Measurements from ENCODE around the gene ITCH.
"Not testable (repeated sequence)": the region's sequence is repeated elsewhere in the genome, so short reads cannot be mapped to it uniquely, and the experiment has no call there.

The ITCH gene

DNA sequence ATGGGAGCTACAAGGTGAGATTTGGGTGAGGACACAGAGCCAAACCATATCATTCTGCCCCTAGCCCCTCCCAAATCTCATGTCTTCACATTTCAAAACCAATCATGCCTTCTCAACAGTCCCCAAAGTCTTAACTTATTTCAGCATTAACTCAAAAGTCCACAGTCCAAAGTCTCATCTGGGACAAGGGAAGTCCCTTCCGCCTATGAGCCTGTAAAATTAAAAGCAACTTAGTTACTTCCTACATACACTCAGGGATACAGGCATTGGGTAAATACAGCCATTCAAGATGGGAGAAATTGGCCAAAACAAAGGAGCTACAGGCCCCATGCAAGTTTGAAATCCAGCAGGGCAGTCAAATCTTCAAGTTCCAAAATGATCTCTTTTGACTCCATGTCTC lies 119.1 kb downstream of the ITCH start:
- H3K4me3 ChIP-seq (ENCODE audit: control insufficient read depth in 1 of 7, extremely low read depth in 1 of 7, insufficient read depth in 4 of 7, low read depth in 2 of 7, low read length in 6 of 7); POLR2A ChIA-PET; H3K4me1 ChIP-seq (ENCODE audit: control extremely low read depth in 1 of 4, control insufficient read depth in 4 of 4, insufficient read depth in 4 of 4, low read length in 3 of 4); H3K27me3 ChIP-seq (replicated peaks in 2 of 5; ENCODE audit: control insufficient read depth in 4 of 5, insufficient read depth in 5 of 5, low read length in 4 of 5); H3K27ac ChIP-seq (ENCODE audit: insufficient read depth in 1 of 2, low read depth in 1 of 2, low read length in 2 of 2, poor library complexity in 1 of 2, severe bottlenecking in 2 of 2); CTCF ChIA-PET; DNase-seq: not testable (repeated sequence)
- H3K36me3 ChIP-seq (ENCODE audit: control insufficient read depth in 4 of 4, insufficient read depth in 4 of 4, low read length in 3 of 4) = peaks cover 28 to 54% (median 40%) of the 10 kb centered on the region in 4 experiments
- WGBS (ENCODE audit: insufficient coverage) = no CpG with 5 or more reads among the region's 1 CpG
- peaks cover 0 to 14% (median 5%) of the 10 kb centered on the region in 5 experiments for H3K9me3 ChIP-seq (ENCODE audit: control extremely low read depth in 1 of 5, control insufficient read depth in 4 of 5, insufficient read depth in 2 of 5, low read depth in 1 of 5, low read length in 4 of 5)

DNA sequence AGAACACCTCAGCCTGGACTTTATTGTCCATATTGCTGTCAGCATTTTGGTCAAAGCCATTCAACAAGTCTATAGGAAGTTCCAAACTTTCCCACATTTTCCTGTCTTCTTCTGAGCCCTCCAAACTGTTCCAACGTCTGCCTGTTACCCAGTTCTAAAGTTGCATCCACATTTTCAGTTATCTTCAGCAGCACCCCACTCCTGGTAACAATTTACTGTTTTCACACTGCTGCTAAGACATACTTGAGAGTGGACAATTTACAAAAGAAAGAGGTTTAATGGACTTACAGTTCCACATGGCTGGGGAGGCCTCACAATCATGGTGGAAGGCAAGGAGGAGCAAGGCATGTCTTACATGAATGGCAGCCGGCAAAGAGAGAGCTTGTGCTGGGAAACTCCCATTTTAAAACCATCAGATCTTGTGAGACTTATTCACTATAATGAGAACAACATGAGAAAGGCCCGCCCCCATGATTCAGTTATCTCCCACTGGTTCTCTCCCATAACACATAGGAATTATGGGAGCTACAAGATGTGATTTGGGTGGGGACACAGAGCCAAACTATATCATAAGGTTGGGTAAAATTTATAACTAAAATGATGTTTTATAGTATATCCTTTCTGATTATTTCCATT lies 120.6 kb downstream of the ITCH start:
- H3K27ac ChIP-seq (ENCODE audit: insufficient read depth in 1 of 2, low read depth in 1 of 2, low read length in 2 of 2, poor library complexity in 1 of 2, severe bottlenecking in 2 of 2); H3K4me3 ChIP-seq (ENCODE audit: control insufficient read depth in 1 of 7, extremely low read depth in 1 of 7, insufficient read depth in 4 of 7, low read depth in 2 of 7, low read length in 6 of 7); H3K27me3 ChIP-seq (replicated peaks in 2 of 5; ENCODE audit: control insufficient read depth in 4 of 5, insufficient read depth in 5 of 5, low read length in 4 of 5); POLR2A ChIA-PET; DNase-seq; H3K4me1 ChIP-seq (ENCODE audit: control extremely low read depth in 1 of 4, control insufficient read depth in 4 of 4, insufficient read depth in 4 of 4, low read length in 3 of 4): not testable (repeated sequence)
- Histone ChIP-seq H3K9me3 (ENCODE audit: control extremely low read depth in 1 of 5, control insufficient read depth in 4 of 5, insufficient read depth in 2 of 5, low read depth in 1 of 5, low read length in 4 of 5) (peaks cover 0 to 14% (median 5%) of the 10 kb centered on the region in 5 experiments), H3K36me3 (ENCODE audit: control insufficient read depth in 4 of 4, insufficient read depth in 4 of 4, low read length in 3 of 4) (peaks cover 31 to 58% (median 39%) of the 10 kb centered on the region in 4 experiments)
- 100% methylated on average over 2 of the region's 3 CpGs for WGBS (ENCODE audit: insufficient coverage)
- CTCF ChIA-PET = interaction anchor here (1.5 kb wide), 1 partner anchor 10 kb away, joined by 4 read pairs; no protein-coding TSS in a partner anchor

DNA sequence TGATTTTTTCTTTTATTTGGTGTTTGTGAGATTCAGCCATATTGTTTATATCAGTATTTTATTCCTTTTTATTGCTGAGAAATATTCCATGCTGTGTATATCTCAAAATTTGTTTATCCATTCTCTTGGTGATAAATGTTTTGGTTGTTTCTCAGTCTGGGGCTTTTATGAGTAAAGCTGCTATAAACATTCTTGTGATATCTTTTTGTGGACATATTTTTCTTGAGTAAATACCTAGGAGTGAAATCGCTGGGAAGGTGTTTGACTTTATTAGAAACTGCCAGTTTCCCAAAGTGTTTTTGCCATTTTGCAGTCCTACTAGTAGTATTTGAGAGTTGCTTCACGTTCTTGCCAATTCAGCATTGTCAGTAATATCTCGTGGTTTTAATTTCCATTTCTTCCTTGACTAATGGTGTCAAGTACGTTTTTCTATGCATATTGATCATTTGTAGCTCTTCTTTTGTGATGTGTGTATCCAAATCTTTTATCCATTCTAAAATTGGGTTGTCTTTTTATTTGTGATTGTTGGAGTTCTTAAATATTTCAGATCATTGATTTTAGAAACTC lies 122.1 kb downstream of the ITCH start:
- no peak for DNase-seq
- Histone ChIP-seq H3K36me3 (ENCODE audit: control insufficient read depth in 4 of 4, insufficient read depth in 4 of 4, low read length in 3 of 4) (peaks cover 31 to 65% (median 41%) of the 10 kb centered on the region in 4 experiments), H3K9me3 (ENCODE audit: control extremely low read depth in 1 of 5, control insufficient read depth in 4 of 5, insufficient read depth in 2 of 5, low read depth in 1 of 5, low read length in 4 of 5) (peaks cover 0 to 14% (median 5%) of the 10 kb centered on the region in 5 experiments), H3K4me1 (ENCODE audit: control extremely low read depth in 1 of 4, control insufficient read depth in 4 of 4, insufficient read depth in 4 of 4, low read length in 3 of 4) (no peaks in the 10 kb centered on the region), H3K27ac (ENCODE audit: insufficient read depth in 1 of 2, low read depth in 1 of 2, low read length in 2 of 2, poor library complexity in 1 of 2, severe bottlenecking in 2 of 2) (no peak overlapping the region), H3K4me3 (ENCODE audit: control insufficient read depth in 1 of 7, extremely low read depth in 1 of 7, insufficient read depth in 4 of 7, low read depth in 2 of 7, low read length in 6 of 7) (no peak overlapping the region), H3K27me3 (replicated peaks in 2 of 5; ENCODE audit: control insufficient read depth in 4 of 5, insufficient read depth in 5 of 5, low read length in 4 of 5) (no peaks in the 10 kb centered on the region)
- CTCF ChIA-PET = interaction anchor here (0.6 to 1.5 kb wide), 8 partner anchors 8 to 193 kb away, joined by 3 to 4 read pairs (median 3); no protein-coding TSS in a partner anchor
- POLR2A ChIA-PET = no interaction called here
- WGBS (ENCODE audit: insufficient coverage) = 90% methylated on average over 2 of the region's 4 CpGs

DNA sequence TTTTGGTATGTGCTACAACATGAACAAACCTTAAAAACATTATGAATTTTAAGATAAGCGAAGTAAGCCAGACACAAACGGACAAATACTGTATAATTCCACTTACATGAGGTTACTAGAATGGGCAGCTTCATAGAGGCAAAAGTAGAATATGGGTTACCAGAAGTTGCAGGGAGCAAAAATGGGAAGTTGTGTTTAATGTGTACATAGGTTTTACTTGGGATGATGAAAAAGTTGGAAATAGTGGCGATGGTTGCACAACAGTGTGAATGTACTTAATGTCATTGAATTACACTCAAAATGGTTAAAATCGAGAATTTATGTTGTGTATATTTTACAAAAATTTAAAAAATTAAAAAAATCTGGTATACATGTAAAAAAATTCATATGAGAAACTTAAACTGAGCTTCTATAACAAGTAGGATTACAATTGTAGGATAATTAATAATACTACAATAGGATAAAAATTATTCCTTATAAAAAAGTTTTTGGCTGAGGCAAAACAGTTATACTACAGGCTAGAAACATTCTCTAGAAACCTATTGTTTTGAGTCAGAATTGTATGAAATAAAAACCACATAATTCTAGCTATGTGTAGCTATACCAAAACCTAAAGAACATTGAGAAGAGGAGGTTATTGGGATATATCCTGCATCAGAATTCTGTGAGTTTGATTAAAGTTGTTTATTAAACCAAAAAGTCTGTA lies 128.3 kb downstream of the ITCH start:
- no CpG with 5 or more reads among the region's 4 CpGs for WGBS (ENCODE audit: insufficient coverage)
- H3K27me3 ChIP-seq (replicated peaks in 2 of 5; ENCODE audit: control insufficient read depth in 4 of 5, insufficient read depth in 5 of 5, low read length in 4 of 5) = no peaks in the 10 kb centered on the region
- POLR2A ChIA-PET = no interaction called here

DNA sequence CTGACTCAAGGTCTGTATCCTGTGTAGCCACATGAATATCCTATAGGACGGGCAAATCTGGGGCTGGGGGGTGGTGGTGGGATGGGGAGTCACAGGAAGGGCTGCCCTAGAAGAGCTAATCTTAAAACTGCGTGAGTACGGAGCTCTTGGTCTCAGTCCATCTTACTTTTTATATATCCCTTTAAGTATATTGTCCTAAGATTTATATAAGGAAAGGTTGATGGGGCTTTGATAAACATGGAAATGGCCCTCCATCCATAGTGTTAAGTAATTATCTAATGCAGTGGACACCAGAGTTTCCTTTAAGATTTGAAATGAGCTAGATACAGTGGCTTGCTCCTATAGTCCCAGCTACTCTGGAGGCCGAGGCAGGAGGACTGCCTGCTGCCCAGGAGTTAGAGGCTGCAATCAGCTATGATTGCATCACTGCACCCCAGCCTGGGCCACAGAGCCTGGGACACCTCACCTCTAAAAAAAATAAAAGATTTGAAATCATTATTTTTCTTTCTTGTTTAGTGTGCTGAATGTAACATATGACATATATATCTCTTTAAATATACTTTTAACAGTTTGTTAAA lies 128.9 kb downstream of the ITCH start:
- CTCF ChIA-PET = interaction anchor here (0.7 to 3.1 kb wide), 5 partner anchors 15 to 179 kb away, joined by 3 to 13 read pairs (median 4); no protein-coding TSS in a partner anchor
- no CpG with 5 or more reads among the region's 4 CpGs for WGBS (ENCODE audit: insufficient coverage)
- DNase-seq = no peak
- peaks cover 20 to 69% (median 44%) of the 10 kb centered on the region in 4 experiments for H3K36me3 ChIP-seq (ENCODE audit: control insufficient read depth in 4 of 4, insufficient read depth in 4 of 4, low read length in 3 of 4)
- POLR2A ChIA-PET = no interaction called here
- no peaks in the 10 kb centered on the region for H3K9me3 ChIP-seq (ENCODE audit: control extremely low read depth in 1 of 5, control insufficient read depth in 4 of 5, insufficient read depth in 2 of 5, low read depth in 1 of 5, low read length in 4 of 5)
- no peaks in the 10 kb centered on the region for H3K4me1 ChIP-seq (ENCODE audit: control extremely low read depth in 1 of 4, control insufficient read depth in 4 of 4, insufficient read depth in 4 of 4, low read length in 3 of 4)
- H3K27ac ChIP-seq (ENCODE audit: insufficient read depth in 1 of 2, low read depth in 1 of 2, low read length in 2 of 2, poor library complexity in 1 of 2, severe bottlenecking in 2 of 2) = no peak overlapping the region
- H3K4me3 ChIP-seq (ENCODE audit: control insufficient read depth in 1 of 7, extremely low read depth in 1 of 7, insufficient read depth in 4 of 7, low read depth in 2 of 7, low read length in 6 of 7) = no peak overlapping the region
- H3K27me3 ChIP-seq (replicated peaks in 2 of 5; ENCODE audit: control insufficient read depth in 4 of 5, insufficient read depth in 5 of 5, low read length in 4 of 5) = no peaks in the 10 kb centered on the region

More for the DNA sequence above, 128.3 kb downstream of the ITCH start:
- H3K36me3 ChIP-seq (ENCODE audit: control insufficient read depth in 4 of 4, insufficient read depth in 4 of 4, low read length in 3 of 4) = peaks cover 20 to 68% (median 44%) of the 10 kb centered on the region in 4 experiments
- H3K9me3 ChIP-seq (ENCODE audit: control extremely low read depth in 1 of 5, control insufficient read depth in 4 of 5, insufficient read depth in 2 of 5, low read depth in 1 of 5, low read length in 4 of 5) = no peaks in the 10 kb centered on the region
- CTCF ChIA-PET = interaction anchor here (0.5 to 3.1 kb wide), 6 partner anchors 14 to 667 kb away, joined by 3 to 13 read pairs (median 4); no protein-coding TSS in a partner anchor
- no peak overlapping the region for H3K4me3 ChIP-seq (ENCODE audit: control insufficient read depth in 1 of 7, extremely low read depth in 1 of 7, insufficient read depth in 4 of 7, low read depth in 2 of 7, low read length in 6 of 7)
- H3K4me1 ChIP-seq (ENCODE audit: control extremely low read depth in 1 of 4, control insufficient read depth in 4 of 4, insufficient read depth in 4 of 4, low read length in 3 of 4) = no peaks in the 10 kb centered on the region
- DNase-seq = no peak
- no peak overlapping the region for H3K27ac ChIP-seq (ENCODE audit: insufficient read depth in 1 of 2, low read depth in 1 of 2, low read length in 2 of 2, poor library complexity in 1 of 2, severe bottlenecking in 2 of 2)

DNA sequence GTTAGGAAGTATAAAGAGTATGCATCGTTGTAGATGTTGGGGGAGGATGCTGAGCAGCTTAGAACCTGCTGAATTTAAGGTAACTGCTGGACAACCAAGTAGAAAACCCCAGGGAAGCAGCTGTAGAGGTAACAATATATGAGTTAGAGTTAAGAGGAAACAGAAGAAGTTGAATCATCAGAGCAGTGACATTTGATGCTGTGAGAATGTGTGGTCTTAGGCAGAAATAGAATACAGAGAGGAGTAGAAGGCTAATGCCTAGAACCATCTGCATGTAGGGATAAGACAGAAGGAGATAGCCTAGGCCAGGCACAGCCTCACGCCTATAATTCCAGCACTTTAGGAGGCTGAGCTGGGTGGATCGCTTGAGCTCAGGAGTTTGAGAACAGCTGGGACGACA lies 130.6 kb downstream of the ITCH start:
- peaks cover 20 to 71% (median 39%) of the 10 kb centered on the region in 4 experiments for H3K36me3 ChIP-seq (ENCODE audit: control insufficient read depth in 4 of 4, insufficient read depth in 4 of 4, low read length in 3 of 4)
- ChIA-PET POLR2A (no interaction called here), CTCF (interaction anchor here (1.1 to 3.1 kb wide), 2 partner anchors 9 to 181 kb away, joined by 4 to 13 read pairs; no protein-coding TSS in a partner anchor)
- no peaks in the 10 kb centered on the region for H3K4me1 ChIP-seq (ENCODE audit: control extremely low read depth in 1 of 4, control insufficient read depth in 4 of 4, insufficient read depth in 4 of 4, low read length in 3 of 4)
- no peak overlapping the region for H3K4me3 ChIP-seq (ENCODE audit: control insufficient read depth in 1 of 7, extremely low read depth in 1 of 7, insufficient read depth in 4 of 7, low read depth in 2 of 7, low read length in 6 of 7)
- no peaks in the 10 kb centered on the region for H3K27me3 ChIP-seq (replicated peaks in 2 of 5; ENCODE audit: control insufficient read depth in 4 of 5, insufficient read depth in 5 of 5, low read length in 4 of 5)
- no peak overlapping the region for H3K27ac ChIP-seq (ENCODE audit: insufficient read depth in 1 of 2, low read depth in 1 of 2, low read length in 2 of 2, poor library complexity in 1 of 2, severe bottlenecking in 2 of 2)
- H3K9me3 ChIP-seq (ENCODE audit: control extremely low read depth in 1 of 5, control insufficient read depth in 4 of 5, insufficient read depth in 2 of 5, low read depth in 1 of 5, low read length in 4 of 5) = peaks cover 0 to 7% (median 1%) of the 10 kb centered on the region in 5 experiments
- DNase-seq = no peak
- 98% methylated on average over 4 of the region's 4 CpGs for WGBS (ENCODE audit: insufficient coverage)

All from common myeloid progenitor, CD34-positive (primary cell).